Stimulated activated naive CD4-positive, alpha-beta T cell treated with Interleukin-2 at 50 U/mL for 16 hours (primary cell): Measurements from ENCODE around the gene CEP63.

Experiments used
- DNase-seq: peaks from one replicate; lab custom pipeline; 2025; lab: John Stamatoyannopoulos, UW

The CEP63 gene

DNA sequence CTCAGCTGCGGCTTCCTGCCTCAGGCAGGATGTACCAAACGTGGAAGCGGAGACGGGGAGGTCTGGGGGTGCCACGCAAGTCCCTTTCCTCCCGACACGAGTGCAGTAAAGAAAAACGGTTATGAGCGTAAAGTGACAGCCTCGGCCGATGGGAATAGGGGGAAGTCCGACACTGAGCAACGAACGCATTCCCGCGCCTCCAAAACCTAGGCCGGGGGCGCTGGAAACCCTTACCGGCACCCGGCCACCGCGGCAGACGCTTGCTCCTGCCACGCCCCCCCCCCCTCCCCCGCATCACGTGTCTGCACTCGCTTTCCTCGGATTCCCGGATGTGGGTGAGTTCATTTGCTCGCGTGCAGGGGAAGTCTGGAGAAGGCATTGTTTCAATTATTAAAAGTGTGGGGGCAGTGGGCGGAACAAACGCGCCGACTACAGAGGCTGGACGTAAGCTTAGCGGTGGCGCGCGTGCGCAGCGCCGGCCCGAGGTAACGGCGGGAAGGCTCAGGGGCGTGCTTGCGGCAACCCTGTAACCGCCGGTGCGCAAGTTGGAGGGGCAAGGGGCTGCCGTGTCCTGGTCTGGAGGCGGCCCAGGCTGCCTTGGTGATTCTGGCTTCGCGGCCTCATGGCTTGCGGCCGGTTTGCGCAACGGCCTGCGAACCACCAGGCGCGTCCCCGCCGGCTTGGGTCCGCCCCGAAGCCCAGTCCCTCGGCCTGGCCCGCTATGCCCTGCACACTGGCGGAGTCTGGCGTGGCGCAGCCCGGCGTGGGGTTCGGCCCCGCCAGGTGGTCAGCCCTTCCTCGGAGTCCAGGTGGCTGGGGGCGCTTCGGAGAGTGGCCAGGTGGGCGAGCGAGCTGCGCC, at the start of gene CEP63, which contains the start of gene ANAPC13:
CEP63 (plus strand) TSS at position 340 of the 859 bp plus-strand sequence. CDS start 9,264 bp downstream, outside the sequence.
ANAPC13 (minus strand) TSS at position 268 of the 859 bp plus-strand sequence. CDS start 3,081 bp downstream, outside the sequence.
- peak; percentile 93 for DNase-seq

DNA sequence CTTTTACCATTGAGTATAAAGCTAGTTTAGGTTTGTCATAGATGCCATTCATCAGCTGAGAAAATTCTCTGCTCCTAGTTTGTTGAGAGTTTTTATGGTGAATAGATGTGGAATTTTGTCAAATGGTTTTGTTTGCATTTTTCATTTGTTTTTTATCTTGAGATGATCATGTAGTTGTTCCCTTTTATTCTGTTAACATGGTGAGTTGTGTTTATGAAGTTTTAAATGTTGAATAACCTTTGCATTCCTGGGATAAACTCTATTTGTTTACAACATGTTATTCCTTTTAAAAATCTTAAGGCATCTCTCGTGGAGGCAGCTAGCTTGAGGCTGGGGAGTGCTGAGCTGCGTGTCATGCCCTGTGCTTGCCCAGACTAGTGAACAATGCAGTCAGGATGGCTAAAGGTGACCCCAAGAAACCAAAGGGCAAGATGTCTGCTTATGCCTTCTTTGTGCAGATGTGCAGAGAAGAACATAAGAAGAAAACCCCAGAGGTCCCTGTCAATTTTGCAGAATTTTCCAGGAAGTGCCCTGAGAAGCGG, 48.6 kb upstream of the CEP63 start:
- no peak for DNase-seq

DNA sequence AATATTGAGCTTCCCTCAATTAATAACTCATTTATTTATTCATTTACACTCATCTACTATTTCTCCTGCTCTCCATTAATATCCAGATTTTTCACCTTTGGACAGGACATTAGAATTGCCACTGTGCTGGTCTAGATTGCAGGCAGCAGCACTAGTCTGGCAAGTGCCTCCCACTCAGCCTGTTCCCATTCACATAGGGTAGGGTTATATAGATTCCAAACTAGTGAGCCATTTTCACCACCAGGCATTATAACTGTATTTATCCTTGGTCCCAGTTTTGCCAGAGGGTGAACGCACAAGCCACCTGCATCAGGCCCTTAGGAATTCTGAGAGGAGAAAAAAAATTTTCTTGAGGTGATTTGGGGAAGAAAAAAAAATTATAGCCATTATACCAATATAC, 44.5 kb upstream of the CEP63 start:
- DNase-seq: no peak

DNA sequence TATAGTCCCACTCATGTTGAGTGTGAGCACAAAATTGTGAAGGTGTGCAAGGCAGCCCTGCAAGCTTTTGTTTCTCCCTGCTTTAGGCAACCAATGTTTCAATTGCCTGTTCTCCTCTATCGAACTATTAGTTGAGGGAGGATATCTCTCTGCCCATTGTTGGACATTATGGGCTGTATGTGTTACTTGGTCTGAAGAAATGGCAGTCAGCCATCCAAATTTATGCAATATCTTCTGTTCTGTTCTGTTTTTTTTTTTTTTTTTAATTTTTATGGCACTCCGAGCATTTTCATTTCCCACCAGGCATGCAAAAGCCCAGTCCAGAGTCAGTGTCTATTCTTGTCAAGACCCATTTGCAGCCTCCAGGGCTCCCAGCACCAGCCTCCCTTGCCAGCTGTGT, 44.0 kb upstream of the CEP63 start:
- DNase-seq: no peak

DNA sequence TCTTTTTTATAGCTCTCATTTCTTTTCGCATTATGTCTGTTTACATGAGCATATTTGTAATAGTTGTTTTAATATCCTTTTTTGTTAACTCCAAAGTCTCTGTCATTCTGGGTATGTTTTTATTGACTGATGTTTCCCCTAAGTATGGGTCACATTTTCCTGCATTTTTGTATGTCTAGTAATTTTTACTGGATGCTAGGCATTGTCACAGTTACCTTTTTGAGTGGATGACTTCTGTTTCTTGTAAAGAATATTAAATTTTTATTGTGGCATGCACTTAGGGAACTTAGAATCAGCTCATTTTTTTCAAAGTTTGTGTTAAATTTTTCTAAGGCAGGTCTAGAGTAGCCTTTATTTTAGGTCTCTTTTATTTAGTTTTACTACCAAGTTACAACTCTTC, 40.8 kb upstream of the CEP63 start:
- DNase-seq: no peak

DNA sequence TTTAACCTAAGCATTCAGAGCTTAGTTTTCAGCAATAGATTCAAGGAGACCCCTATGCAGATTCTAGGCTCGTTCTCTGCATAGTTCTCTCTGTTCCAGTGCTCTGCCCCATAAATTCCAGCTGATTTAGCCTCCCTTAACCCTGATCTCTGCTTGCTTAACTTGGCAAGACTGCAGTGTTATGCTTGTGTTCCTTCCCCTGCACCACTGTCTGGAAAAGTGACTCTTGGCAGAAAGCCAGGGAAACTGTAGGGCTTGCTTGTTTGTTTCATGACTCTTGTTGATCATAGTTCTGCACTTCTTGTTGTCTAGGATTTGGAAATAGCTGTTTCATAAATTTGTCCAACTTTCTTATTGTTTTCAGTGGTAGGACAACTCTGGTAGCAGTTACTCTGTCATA, 40.2 kb upstream of the CEP63 start:
- DNase-seq: no peak

DNA sequence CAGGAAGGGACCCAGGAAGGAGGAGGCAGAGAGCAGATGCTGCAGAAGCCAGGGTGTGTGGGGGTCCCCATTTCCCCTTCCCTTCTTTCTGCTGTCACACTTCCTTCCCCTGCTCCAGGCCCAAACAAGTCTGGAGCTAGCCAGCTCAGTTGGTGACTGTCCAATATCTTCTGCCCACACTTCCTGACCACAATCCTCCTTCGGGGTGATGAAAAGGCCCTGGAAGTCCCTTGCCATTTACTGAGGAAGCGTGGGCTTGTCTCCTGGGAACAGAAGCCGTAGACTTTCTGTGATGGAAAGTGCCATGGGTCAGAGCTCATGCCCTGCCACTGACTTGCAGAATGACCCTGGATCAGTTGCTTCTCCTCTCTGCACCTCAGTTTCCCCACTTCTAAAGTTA, 39.1 kb upstream of the CEP63 start:
- DNase-seq: no peak

DNA sequence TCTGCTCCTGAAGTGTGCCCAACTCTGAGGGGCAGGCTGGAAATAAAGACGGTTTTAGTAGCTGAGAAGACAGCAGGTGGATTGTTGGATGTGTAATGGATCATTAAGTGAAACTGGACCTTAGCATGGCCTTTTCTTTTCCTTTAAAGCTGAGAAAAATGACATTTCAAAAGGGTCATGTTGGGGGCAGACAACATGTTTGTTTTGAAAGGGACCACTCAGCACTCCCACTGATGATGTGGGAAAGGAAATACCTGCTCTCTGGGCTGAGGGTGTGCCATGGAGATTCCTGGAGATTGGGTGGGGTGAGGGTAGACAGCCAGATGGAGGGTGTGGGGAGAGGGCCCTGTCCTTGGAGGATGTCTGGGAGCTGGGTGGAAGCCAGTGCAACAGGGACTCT, 38.5 kb upstream of the CEP63 start:
- no peak for DNase-seq

DNA sequence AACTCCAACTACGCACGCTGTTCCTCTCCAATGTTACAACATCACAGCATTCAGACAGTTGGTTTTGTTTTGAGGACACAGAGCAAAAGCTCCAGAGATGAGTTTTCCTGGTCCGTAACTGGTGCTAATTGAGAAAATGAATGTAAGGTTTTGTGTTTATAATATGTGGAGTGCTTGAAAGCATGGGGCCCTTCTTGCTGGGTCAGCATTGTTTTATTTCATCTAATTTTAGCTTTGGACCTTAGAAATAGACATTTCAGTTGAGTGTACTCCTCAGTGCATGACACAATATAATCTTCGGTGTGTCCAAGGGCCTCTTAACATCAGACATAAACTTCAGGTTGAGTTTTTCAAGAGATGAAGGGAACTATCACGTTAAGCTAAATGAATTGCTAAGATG, 37.2 kb upstream of the CEP63 start:
- DNase-seq: no peak

DNA sequence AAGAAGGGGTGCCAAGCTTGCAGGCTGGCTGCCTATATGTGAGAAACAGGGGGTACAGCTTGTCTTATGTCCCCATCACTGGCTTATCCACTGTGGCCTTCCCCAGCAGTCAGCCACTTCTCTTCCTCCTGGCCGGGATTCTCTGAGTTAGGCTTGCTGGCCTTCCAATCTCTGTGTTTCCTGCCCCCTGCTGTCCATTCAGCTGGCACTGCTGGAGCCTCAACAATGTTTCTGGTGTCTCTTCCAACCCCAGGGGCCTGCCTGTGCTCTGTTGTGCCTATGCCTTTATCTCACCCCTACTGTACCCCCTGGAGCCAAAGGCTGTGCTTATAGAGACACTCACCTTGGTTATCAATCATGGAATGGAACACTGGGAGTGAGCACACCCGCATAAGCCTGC, 36.6 kb upstream of the CEP63 start:
- DNase-seq: no peak

DNA sequence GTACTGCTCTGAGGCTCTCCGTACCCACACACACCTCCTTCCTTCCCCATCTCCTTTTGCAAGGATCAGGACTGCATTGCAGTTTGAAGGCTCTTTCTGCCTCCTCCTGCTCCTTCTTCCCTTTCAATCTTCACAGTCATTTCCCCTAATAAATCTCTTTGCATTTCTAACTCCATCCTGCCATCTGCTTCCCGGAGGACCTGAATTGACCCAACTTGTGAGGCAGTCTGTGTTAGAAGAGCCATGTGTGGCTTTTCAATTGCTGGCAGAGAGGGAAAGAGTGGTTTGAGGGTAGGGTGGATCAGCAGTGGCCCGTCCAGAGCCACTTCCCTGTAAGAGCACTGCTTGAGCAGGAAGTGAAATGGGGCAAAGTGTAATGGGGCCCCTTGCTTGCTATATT, 35.9 kb upstream of the CEP63 start:
- DNase-seq: no peak

DNA sequence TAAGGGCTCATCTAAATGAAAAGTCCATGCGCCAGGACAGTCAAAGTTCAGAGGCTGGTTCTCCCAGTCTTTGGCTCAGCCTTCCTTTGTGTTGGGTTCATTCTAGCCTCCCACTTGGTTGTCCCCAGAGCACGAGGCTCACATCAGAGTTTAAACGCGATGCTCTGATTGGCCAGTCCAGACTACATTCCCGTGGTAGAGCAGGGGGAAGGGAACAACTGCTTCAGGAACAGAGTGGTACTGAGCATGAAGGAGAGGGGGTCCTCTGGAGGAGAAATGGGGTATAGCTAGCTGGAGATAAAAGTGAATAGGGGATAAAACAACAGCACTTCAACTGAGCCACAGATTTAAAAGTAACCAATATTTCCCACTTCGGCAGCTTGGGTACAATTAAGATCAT, 32.2 kb upstream of the CEP63 start:
- no peak for DNase-seq

DNA sequence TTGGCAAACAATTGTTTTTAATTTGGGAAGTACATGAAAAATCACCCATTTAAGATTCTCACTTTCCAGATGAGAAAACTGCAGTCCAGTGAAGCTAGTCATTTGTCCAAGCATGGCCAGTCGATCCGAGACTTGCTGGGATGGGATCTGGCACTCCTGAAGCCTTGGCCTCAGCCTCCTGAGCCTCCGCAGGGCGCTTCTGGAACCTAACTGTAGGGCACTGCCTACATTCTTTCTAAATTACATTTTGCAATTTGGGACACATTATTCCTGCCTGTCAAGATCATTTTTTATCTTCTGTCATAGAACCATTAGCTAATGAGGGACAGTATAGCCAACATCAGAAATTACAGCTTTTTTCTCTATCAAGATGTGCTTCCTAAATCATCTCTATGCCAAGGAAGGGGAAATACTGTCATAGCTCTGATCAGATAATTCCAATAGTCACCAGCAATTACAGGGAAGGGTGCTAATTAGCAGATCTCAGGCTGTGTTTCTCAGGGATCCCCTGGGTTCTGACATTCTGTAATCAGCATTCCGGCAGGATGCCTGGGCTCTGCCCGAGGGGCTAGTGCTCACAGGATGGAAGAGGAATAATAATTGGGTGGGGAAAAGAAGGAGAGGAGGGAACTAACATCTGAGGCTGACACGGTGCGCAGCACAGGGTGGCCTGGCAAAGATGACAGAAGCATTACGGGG, 28.3 kb upstream of the CEP63 start:
- DNase-seq: no peak

DNA sequence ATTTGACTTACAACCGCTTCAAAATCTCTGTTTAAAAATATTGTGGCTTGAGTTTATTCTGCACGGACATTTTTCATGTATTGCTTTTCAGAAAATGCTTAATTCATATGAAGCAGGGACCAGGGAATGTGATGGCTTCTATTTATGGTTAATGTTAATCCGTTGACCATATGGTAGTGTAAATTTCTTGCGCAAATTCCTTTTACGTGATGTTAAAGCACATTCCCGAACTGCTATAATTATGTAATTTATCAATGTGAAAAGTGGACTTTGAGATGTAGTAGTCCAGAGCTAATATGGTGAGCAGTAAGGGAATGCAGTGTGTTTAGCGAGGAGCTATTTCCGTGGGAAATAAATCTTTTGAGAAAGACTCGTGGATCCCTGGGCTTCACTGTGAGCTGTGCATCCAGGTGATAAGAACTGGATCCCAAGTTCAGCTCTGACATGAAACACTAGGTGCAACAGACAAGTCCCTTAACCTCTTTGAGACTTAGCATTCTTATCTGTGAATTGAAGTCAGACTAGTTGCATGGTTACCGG, 27.4 kb upstream of the CEP63 start:
- DNase-seq: no peak

DNA sequence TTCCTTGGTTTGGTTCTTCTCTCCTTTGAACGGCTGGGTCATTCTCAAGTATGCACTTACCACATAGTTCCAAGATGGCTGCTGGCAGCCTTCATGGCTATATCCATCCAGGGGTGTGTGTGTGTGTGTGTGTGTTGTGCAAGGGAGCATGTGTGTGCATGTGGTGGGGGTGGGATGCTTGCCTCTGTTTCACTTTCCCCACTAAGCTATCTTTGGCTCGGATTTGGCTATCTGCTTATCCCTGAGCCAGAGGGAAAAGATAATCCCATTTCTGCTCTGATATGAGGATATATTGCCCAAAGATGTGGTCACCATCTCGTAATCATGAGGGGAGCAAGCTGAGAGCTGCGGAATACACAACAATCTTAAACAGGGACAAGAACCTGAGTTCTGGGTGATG, 26.3 kb upstream of the CEP63 start:
- no peak for DNase-seq

DNA sequence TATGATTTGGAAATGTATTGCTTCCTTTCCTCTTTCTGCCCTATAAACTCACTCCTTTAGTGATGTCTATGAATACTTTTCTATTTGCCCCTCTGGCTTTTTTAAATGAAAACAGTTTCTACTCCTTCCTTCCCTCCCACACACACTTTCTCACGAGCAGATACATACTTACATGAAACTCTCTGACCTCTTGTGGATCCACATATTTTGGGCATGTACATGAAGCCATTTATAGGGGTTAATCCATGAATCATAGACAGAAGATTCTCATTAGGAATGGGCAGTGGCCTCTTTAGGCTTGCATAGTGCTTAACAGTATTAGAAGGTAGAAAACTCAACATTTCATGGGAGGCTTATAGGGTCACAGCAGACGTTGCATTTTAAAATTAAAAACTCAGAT, 24.9 kb upstream of the CEP63 start:
- DNase-seq: no peak

DNA sequence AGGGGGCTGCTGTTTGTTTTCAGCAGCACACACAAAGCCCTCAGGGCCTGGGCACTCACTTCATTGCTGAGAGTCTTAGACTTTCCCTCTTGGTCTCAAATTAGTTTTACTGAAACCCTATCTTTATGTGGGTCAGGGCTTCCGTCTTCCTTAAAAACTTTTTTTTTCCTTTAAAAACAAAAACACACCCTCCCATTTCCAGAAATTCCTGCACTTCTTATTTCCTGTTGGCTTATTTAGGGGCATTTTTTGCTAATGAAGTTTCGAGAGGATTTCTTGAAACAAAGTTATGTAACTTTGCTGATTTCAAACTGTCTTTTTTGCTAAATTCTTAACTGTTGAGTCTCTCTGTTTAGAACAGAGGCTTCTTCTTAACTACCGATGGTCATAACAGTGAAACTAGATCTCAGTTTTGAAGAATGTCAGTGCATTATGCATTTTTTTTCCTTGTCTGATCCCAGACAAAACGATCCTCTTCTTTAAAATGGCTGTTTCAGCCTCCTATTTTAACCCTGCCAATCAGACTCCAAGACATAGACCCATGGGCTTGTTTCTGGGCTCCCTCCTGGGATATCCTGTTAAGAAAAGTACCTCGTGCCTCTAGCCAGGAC, 23.4 kb upstream of the CEP63 start:
- DNase-seq: no peak

DNA sequence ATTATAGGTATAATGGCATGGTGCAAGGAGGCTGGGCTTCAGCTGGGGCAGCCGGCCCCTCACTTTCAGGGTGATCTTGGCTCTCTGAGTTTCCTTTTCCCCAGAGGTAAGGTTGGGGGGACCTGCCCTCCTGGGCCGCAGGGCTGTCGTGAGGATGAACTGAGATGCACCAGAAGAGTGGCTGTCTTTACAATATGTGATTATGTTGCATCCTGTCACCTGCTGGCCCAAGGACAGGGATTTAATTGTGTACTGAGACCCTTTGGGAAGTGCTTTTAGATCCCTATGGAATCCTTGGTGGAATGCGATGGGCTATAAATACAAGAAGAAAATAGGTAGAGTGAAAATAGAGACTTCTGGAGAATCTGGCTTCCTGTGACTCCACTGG, 22.2 kb upstream of the CEP63 start:
- DNase-seq: no peak

DNA sequence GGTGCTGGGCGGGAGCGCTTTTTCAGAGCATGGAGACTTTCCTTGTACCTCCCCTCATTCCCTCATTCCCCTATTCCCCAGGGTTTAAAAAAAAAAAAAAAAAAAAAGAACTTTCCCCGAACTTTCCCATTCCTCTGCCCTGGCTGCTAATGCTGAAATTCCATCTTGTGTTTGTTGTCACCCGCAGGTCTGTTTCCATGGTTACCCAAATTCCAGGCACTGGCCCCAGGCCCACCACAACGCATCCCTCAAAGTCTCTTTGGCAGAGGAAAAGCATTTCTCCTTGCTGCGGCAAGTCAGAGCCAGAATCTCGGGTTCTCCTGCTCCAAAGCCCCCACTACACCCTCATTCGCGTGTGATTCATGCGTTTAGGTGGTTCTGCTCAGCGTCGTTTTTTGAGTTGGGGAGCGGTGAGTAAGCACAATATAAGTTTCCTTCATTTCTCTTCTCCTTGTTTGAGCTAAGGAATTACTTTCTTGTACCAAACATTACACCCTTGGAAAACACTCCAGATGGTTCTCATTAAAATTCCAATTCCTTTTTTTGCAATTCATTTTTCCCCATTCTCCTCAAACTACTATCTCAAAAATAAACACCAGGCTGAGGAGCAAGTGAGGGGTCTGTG, 21.7 kb upstream of the CEP63 start:
- DNase-seq: no peak

DNA sequence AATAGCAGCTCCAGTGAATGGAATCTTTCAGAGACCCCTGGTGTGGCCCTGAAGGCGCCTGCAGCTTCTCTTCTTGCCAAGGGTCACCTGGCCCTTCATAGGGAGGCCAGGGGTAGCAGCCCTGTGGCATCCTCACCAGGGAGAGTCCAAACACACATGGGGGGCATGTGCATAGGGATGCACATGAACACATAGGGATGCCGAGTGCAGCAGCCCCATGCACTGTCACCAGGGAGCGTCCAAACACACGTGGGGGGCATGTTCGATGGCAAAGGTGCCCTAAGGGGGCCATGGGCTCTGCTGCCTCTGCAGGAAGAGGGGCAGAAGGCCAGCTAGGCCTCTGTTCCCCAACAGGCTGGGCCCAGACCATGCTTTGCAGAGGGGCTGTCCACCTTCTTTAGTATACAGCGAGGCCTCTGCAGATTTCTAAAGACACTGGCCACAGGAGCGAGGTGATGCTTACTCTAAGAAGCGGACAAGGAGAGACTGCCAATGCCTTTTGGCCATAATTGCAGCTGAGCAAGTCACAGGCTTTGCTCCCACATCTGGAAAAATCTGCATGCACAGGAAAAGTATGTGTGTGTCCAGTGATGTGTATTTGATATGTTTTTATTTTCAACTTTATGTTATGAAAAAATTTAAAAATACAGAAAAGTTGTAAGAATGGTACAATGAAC, 21.0 kb upstream of the CEP63 start:
- DNase-seq: no peak

DNA sequence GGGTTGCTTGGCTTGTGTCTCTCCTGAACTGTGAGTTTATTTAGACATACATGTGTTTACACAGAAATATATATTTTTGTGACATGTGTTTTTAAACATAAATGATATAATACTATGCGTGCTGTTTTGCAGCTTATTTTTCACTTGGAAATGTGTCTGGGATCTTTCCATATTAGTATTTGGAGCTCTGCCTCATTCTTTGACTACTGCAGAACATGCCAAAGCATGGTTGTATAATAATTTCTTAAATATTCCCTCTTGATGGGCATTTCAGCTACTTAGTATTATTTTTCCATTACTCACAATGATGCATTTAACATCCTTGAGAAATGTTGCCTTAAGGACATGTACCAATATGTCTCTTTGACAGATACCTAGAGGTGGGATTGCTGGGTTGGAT, 19.5 kb upstream of the CEP63 start:
- no peak for DNase-seq
